COLO829 (cell line): ENCODE results near the gene RNF10.
"Not testable (repeated sequence)": the region's sequence is repeated elsewhere in the genome, so short reads cannot be mapped to it uniquely, and the experiment has no call there.

Experiments used
- DNase-seq: peaks from one replicate; pipeline ENCODE4 v3.0.0; 2012; ENCODE audit warnings: low spot score

Gene RNF10

GRCh38 chr12:120617193-120617592 is 83.0 kb downstream of the RNF10 start:
- not testable (repeated sequence) for DNase-seq

GRCh38 chr12:120617767-120618166 is 83.6 kb downstream of the RNF10 start:
- DNase-seq, result not testable (repeated sequence)

- DNase-seq, result no peak
These were observed 84.9 kb downstream of the RNF10 start for GRCh38 chr12:120618954-120619615.

GRCh38 chr12:120620624-120621023 is 86.5 kb downstream of the RNF10 start:
- DNase-seq, result no peak

- DNase-seq, result no peak
These were observed 91.6 kb downstream of the RNF10 start for GRCh38 chr12:120625557-120626419.
